HepG2 (cell line): Measurements from ENCODE around the gene BCLAF1.

Experiments used
- RAD21 ChIP-seq: fragments of 450-650 bp; formaldehyde crosslinking; IDR thresholded peaks from 2 replicates; pipeline ENCODE4 v1.5.0; 2020; ENCODE audit warnings: mild to moderate bottlenecking
- SMC3 ChIP-seq: IDR thresholded peaks from 2 replicates; pipeline ENCODE4 v1.6.1; 2011; ENCODE audit warnings: low read length, improper control_type of control experiment
- TF ChIP-seq, protein P1 (sequence below): sonication (generic); formaldehyde crosslinking; IDR thresholded peaks from 2 replicates; pipeline ENCODE4 v1.4.0; 2020; ENCODE audit warnings: missing genetic modification reagents

- TF ChIP-seq, protein P1, sequence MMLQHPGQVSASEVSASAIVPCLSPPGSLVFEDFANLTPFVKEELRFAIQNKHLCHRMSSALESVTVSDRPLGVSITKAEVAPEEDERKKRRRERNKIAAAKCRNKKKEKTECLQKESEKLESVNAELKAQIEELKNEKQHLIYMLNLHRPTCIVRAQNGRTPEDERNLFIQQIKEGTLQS = no peak
- TF ChIP-seq SMC3 (no peak), RAD21 (no peak)
These were observed 59.3 kb downstream of the BCLAF1 start for GRCh38 chr6:136230219-136230853.
